HepG2 (cell line): Measurements from ENCODE around the gene C16orf95. TPM values are rescaled to one million over a fixed set of nuclear protein-coding genes. Genes with fewer than 3 reads are reported as not detected.

Experiments used
- HDAC2 ChIP-seq: sonication (generic); formaldehyde crosslinking; IDR thresholded peaks from 2 replicates; pipeline ENCODE4 v1.4.0; 2020; ENCODE audit warnings: missing genetic modification reagents
- HOXD1 ChIP-seq: sonication (generic); formaldehyde crosslinking; IDR thresholded peaks from 2 replicates; pipeline ENCODE4 v1.5.0; 2020; ENCODE audit warnings: missing genetic modification reagents
- MEIS2 ChIP-seq: sonication (generic); formaldehyde crosslinking; IDR thresholded peaks from 2 replicates; pipeline ENCODE4 v1.9.0; 2021; ENCODE audit warnings: mild to moderate bottlenecking, missing genetic modification reagents
- MLLT10 ChIP-seq: sonication (generic); formaldehyde crosslinking; IDR thresholded peaks from 2 replicates; pipeline ENCODE4 v1.4.0; 2020; ENCODE audit warnings: missing genetic modification reagents
- RORA ChIP-seq: sonication (generic); formaldehyde crosslinking; IDR thresholded peaks from 2 replicates; pipeline ENCODE4 v1.5.0; 2020; ENCODE audit warnings: mild to moderate bottlenecking, missing genetic modification reagents, moderate library complexity
- ZNF430 ChIP-seq: sonication (generic); formaldehyde crosslinking; IDR thresholded peaks from 2 replicates; pipeline ENCODE4 v1.9.0; 2021; ENCODE audit warnings: mild to moderate bottlenecking, missing genetic modification reagents
- ZNF572 ChIP-seq: sonication (generic); formaldehyde crosslinking; IDR thresholded peaks from 2 replicates; pipeline ENCODE4 v1.5.1; 2020; ENCODE audit warnings: mild to moderate bottlenecking, missing genetic modification reagents
- ZNF589 ChIP-seq: sonication (generic); formaldehyde crosslinking; conservative IDR thresholded peaks from 2 replicates; pipeline ENCODE4 v1.8.0; 2022; ENCODE audit warnings: mild to moderate bottlenecking, moderate library complexity, missing genetic modification reagents
- ZNF7 ChIP-seq: IDR thresholded peaks from 2 replicates; pipeline ENCODE4 v1.6.1; 2016; ENCODE audit warnings: missing biosample characterization, missing genetic modification reagents
- polyA plus RNA-seq, 8 experiments: library from polyadenylated mRNA; depleted of rRNA in 3 of 8; stranded (reverse) in 7 of 8; unstranded in 1 of 8; fragments of >200 nt; fragmentation: Illumina TruSeq in 4 of 8; extraction: Trizol in 4 of 8; gene quantifications; 2 replicates each; pipeline versions ENCODE4 v1.2.1 to v1.2.3, GENCODE V29; 2011 to 2016; ENCODE audit warnings: low read depth in 4 of 8, missing spikeins in 1 of 8, mixed read lengths in 1 of 8; ENCODE audit not compliant: insufficient read depth in 1 of 8
- total RNA-seq, 5 experiments: library from RNA; depleted of rRNA; stranded (reverse); fragments of >200 nt; fragmentation: Illumina TruSeq; extraction: Trizol; gene quantifications; 2 replicates each; pipeline ENCODE4 v1.2.3, GENCODE V29; 2016; ENCODE audit warnings: low read depth in 1 of 5
- TF ChIP-seq, protein P1 (sequence below): sonication (generic); formaldehyde crosslinking; IDR thresholded peaks from 2 replicates; pipeline ENCODE4 v1.9.0; 2021; ENCODE audit warnings: missing genetic modification reagents, mild to moderate bottlenecking, borderline replicate concordance
- TF ChIP-seq, protein P2 (sequence below): sonication (generic); formaldehyde crosslinking; IDR thresholded peaks from 2 replicates; pipeline ENCODE4 v1.4.0; 2020; ENCODE audit warnings: missing genetic modification reagents, mild to moderate bottlenecking, borderline replicate concordance
- TF ChIP-seq, protein P3 (sequence below): IDR thresholded peaks from 2 replicates; pipeline ENCODE4 v1.6.1; 2012; ENCODE audit warnings: inconsistent platforms
- TF ChIP-seq, protein P4 (sequence below): sonication (generic); formaldehyde crosslinking; IDR thresholded peaks from 2 replicates; pipeline ENCODE4 v1.5.1; 2020; ENCODE audit warnings: mild to moderate bottlenecking, moderate library complexity, missing genetic modification reagents
- TF ChIP-seq, protein P5 (sequence below): IDR thresholded peaks from 2 replicates; pipeline ENCODE4 v1.6.1; 2016; ENCODE audit warnings: mild to moderate bottlenecking
- TF ChIP-seq, protein P6 (sequence below): sonication (generic); formaldehyde crosslinking; IDR thresholded peaks from 2 replicates; pipeline ENCODE4 v1.4.0; 2020; ENCODE audit warnings: mild to moderate bottlenecking, low read depth, missing genetic modification reagents

The C16orf95 gene
- total and polyA plus RNA-seq, 2 of the 13 experiments (the other 11 are each of a cell fraction or from before 2014, with no cell fraction given): 2.8 to 8.6 TPM

DNA sequence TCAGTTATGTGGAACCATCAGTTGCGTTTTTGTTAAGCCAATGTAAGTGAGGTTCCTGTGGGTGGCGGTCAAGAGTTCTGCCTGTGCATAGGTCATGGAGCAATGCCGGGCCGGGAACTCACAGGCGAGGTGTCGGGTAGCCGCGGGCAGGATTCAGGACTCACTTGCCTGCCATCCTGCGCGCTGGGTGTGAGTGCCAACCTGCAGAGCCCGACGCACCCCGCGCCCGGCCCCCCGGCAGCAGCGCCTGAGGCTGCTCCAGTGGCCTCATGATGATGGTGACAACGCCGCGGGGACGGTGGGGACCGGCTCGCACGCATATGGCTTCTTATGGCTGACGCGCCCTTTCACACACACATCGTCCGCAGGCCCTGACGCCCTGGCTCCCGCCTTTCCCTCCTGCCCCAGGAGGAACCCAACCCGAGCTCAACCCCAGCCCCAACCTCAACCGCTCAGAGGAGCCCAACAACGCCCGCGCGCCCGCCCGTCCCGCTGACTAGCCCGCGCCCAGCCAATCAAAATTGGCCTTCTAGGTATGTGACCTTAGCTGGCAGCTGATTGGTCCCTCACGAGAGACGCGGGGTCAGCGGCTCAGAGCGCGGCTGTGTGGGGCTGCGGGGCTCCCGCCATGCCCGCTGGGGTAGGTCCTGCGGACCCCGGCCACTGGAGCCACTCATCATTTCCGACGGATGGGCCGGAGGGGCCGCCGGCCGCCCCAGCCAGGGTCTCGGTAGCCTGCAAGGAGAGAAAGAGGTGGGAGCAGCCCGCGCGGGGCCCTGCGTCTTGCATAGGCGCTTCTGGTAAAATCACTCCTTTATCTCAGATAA is at the start of gene C16orf95 (continued):
- TF ChIP-seq, protein P1, sequence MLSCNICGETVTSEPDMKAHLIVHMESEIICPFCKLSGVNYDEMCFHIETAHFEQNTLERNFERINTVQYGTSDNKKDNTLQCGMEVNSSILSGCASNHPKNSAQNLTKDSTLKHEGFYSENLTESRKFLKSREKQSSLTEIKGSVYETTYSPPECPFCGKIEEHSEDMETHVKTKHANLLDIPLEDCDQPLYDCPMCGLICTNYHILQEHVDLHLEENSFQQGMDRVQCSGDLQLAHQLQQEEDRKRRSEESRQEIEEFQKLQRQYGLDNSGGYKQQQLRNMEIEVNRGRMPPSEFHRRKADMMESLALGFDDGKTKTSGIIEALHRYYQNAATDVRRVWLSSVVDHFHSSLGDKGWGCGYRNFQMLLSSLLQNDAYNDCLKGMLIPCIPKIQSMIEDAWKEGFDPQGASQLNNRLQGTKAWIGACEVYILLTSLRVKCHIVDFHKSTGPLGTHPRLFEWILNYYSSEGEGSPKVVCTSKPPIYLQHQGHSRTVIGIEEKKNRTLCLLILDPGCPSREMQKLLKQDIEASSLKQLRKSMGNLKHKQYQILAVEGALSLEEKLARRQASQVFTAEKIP (CRISPR knock-in tag): no peak
- TF ChIP-seq, protein P2, sequence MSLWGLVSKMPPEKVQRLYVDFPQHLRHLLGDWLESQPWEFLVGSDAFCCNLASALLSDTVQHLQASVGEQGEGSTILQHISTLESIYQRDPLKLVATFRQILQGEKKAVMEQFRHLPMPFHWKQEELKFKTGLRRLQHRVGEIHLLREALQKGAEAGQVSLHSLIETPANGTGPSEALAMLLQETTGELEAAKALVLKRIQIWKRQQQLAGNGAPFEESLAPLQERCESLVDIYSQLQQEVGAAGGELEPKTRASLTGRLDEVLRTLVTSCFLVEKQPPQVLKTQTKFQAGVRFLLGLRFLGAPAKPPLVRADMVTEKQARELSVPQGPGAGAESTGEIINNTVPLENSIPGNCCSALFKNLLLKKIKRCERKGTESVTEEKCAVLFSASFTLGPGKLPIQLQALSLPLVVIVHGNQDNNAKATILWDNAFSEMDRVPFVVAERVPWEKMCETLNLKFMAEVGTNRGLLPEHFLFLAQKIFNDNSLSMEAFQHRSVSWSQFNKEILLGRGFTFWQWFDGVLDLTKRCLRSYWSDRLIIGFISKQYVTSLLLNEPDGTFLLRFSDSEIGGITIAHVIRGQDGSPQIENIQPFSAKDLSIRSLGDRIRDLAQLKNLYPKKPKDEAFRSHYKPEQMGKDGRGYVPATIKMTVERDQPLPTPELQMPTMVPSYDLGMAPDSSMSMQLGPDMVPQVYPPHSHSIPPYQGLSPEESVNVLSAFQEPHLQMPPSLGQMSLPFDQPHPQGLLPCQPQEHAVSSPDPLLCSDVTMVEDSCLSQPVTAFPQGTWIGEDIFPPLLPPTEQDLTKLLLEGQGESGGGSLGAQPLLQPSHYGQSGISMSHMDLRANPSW (CRISPR knock-in tag): peak; percentile 67; the same call in 1 of the 2 replicates
- peak; percentile 56; the same call in 1 of the 2 replicates for TF ChIP-seq HDAC2 (CRISPR knock-in tag)
- TF ChIP-seq MEIS2 (CRISPR knock-in tag): no peak; the same call in 1 of the 2 replicates
- peak; percentile 93; the same call in 1 of the 2 replicates for TF ChIP-seq ZNF430 (CRISPR knock-in tag)
- TF ChIP-seq, protein P3, sequence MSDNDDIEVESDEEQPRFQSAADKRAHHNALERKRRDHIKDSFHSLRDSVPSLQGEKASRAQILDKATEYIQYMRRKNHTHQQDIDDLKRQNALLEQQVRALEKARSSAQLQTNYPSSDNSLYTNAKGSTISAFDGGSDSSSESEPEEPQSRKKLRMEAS: peak; percentile 89
- TF ChIP-seq, protein P4, sequence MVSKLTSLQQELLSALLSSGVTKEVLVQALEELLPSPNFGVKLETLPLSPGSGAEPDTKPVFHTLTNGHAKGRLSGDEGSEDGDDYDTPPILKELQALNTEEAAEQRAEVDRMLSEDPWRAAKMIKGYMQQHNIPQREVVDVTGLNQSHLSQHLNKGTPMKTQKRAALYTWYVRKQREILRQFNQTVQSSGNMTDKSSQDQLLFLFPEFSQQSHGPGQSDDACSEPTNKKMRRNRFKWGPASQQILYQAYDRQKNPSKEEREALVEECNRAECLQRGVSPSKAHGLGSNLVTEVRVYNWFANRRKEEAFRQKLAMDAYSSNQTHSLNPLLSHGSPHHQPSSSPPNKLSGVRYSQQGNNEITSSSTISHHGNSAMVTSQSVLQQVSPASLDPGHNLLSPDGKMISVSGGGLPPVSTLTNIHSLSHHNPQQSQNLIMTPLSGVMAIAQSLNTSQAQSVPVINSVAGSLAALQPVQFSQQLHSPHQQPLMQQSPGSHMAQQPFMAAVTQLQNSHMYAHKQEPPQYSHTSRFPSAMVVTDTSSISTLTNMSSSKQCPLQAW: no peak
- 0 out of 2 replicates have a peak, but pooled peaks have one; percentile 70 for TF ChIP-seq ZNF589 (CRISPR knock-in tag)
- no peak for TF ChIP-seq ZNF7 (CRISPR knock-in tag)
- TF ChIP-seq, protein P5, sequence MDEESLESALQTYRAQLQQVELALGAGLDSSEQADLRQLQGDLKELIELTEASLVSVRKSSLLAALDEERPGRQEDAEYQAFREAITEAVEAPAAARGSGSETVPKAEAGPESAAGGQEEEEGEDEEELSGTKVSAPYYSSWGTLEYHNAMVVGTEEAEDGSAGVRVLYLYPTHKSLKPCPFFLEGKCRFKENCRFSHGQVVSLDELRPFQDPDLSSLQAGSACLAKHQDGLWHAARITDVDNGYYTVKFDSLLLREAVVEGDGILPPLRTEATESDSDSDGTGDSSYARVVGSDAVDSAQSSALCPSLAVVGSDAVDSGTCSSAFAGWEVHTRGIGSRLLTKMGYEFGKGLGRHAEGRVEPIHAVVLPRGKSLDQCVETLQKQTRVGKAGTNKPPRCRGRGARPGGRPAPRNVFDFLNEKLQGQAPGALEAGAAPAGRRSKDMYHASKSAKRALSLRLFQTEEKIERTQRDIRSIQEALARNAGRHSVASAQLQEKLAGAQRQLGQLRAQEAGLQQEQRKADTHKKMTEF (CRISPR knock-in tag): peak; percentile 88
- TF ChIP-seq MLLT10: no peak
- TF ChIP-seq ZNF572: no peak
- no peak for TF ChIP-seq RORA (CRISPR knock-in tag)
- TF ChIP-seq, protein P6, sequence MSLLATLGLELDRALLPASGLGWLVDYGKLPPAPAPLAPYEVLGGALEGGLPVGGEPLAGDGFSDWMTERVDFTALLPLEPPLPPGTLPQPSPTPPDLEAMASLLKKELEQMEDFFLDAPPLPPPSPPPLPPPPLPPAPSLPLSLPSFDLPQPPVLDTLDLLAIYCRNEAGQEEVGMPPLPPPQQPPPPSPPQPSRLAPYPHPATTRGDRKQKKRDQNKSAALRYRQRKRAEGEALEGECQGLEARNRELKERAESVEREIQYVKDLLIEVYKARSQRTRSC (CRISPR knock-in tag): peak; percentile 35; the same call in 1 of the 2 replicates
- no peak; the same call in none of the 2 replicates for TF ChIP-seq HOXD1 (CRISPR knock-in tag)
